SHP77 (cell line): Measurements from ENCODE around the gene SIAH3.
"Not testable (repeated sequence)": the region's sequence is repeated elsewhere in the genome, so short reads cannot be mapped to it uniquely, and the experiment has no call there.

Source experiments
- DNase-seq, 2 experiments: peaks; one replicate each; lab custom pipeline; 2025; lab: John Stamatoyannopoulos, UW

The SIAH3 gene

GRCh38 chr13:45782327-45783045 is 69.1 kb downstream of the SIAH3 start:
- DNase-seq: no peak

- peak; percentile 56 to 70 for DNase-seq
Measured at GRCh38 chr13:45781553-45782326, 69.8 kb downstream of the SIAH3 start.

- DNase-seq: no peak
Measured at GRCh38 chr13:45779901-45780300, 71.7 kb downstream of the SIAH3 start.

GRCh38 chr13:45778882-45779281 is 72.7 kb downstream of the SIAH3 start:
- DNase-seq: no peak

- no peak for DNase-seq
Measured at GRCh38 chr13:45776748-45777147, 74.8 kb downstream of the SIAH3 start.

GRCh38 chr13:45775401-45775963 is 76.1 kb downstream of the SIAH3 start:
- DNase-seq: no peak

GRCh38 chr13:45773944-45774343 is 77.6 kb downstream of the SIAH3 start:
- DNase-seq: no peak

- no peak for DNase-seq
Measured at GRCh38 chr13:45773236-45773635, 78.3 kb downstream of the SIAH3 start.

- no peak for DNase-seq
Measured at GRCh38 chr13:45770886-45771285, 80.7 kb downstream of the SIAH3 start.

GRCh38 chr13:45768656-45769479 is 82.7 kb downstream of the SIAH3 start:
- DNase-seq: no peak

- DNase-seq: no peak
Measured at GRCh38 chr13:45765464-45765863, 86.1 kb downstream of the SIAH3 start.

GRCh38 chr13:45763419-45763818 is 88.1 kb downstream of the SIAH3 start:
- no peak for DNase-seq

GRCh38 chr13:45757589-45757988 is 94.0 kb downstream of the SIAH3 start:
- DNase-seq: not testable (repeated sequence)

- DNase-seq: not testable (repeated sequence)
Measured at GRCh38 chr13:45756498-45756897, 95.1 kb downstream of the SIAH3 start.

- no peak for DNase-seq
Measured at GRCh38 chr13:45752510-45752909, 99.0 kb downstream of the SIAH3 start.

- DNase-seq: no peak
Measured at GRCh38 chr13:45751885-45752284, 99.7 kb downstream of the SIAH3 start.

- DNase-seq: no peak
Measured at GRCh38 chr13:45750566-45750965, 101.0 kb downstream of the SIAH3 start.

- DNase-seq: no peak
Measured at GRCh38 chr13:45748941-45749759, 102.4 kb downstream of the SIAH3 start.

- DNase-seq: no peak
Measured at GRCh38 chr13:45747071-45747470, 104.5 kb downstream of the SIAH3 start.

GRCh38 chr13:45744979-45745378 is 106.6 kb downstream of the SIAH3 start:
- DNase-seq: no peak

- DNase-seq: no peak
Measured at GRCh38 chr13:45742985-45743384, 108.6 kb downstream of the SIAH3 start.
